ENCODE measurements around the gene FBXW11.

DNA sequence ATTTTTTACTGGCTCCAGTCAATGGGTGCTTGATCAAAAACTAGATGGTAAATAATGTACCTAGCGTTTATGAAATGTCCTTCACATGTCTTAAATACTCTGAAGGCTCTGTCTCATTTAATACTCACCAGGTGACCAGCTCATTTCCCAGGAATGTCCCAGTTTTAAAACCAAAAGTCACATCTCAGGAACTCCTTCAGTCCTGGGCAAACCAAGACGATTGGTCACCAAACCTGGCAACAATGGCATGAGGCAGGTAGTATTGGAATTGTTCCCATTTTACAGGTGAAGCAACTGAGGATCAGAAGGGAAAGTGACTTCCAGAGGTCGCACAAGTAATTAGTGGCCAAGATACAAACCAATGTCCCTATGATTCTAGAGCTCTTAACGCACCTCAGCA lies 193.2 kb downstream of the FBXW11 start:
- TF ChIP-seq, protein P1, sequence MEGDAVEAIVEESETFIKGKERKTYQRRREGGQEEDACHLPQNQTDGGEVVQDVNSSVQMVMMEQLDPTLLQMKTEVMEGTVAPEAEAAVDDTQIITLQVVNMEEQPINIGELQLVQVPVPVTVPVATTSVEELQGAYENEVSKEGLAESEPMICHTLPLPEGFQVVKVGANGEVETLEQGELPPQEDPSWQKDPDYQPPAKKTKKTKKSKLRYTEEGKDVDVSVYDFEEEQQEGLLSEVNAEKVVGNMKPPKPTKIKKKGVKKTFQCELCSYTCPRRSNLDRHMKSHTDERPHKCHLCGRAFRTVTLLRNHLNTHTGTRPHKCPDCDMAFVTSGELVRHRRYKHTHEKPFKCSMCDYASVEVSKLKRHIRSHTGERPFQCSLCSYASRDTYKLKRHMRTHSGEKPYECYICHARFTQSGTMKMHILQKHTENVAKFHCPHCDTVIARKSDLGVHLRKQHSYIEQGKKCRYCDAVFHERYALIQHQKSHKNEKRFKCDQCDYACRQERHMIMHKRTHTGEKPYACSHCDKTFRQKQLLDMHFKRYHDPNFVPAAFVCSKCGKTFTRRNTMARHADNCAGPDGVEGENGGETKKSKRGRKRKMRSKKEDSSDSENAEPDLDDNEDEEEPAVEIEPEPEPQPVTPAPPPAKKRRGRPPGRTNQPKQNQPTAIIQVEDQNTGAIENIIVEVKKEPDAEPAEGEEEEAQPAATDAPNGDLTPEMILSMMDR (IDR thresholded peaks at IDR 0.05): no peak
- TF ChIP-seq ZFX (IDR thresholded peaks at IDR 0.05; ENCODE audit: borderline replicate concordance): no peak
